ENCODE data around the gene P4HA3.

The P4HA3 gene

GRCh38 chr11:74299015-74299414 is 12.4 kb downstream of the P4HA3 start:
- TF ChIP-seq CTCF (IDR thresholded peaks at IDR 0.05; ENCODE audit: low read length, missing control alignments), result no peak
- DNase-seq (ENCODE audit: low read depth), result no peak
- no peak overlapping the region for H3K4me3 ChIP-seq (replicated peaks; ENCODE audit: low read depth, low read length)

- no peak for TF ChIP-seq CTCF (IDR thresholded peaks at IDR 0.05; ENCODE audit: low read length, missing control alignments)
- H3K4me3 ChIP-seq (replicated peaks; ENCODE audit: low read depth, low read length), result no peak overlapping the region
- DNase-seq (ENCODE audit: low read depth), result no peak
Measured at GRCh38 chr11:74297484-74297883, 14.0 kb downstream of the P4HA3 start.

- no peak overlapping the region for H3K4me3 ChIP-seq (replicated peaks; ENCODE audit: low read depth, low read length)
- TF ChIP-seq CTCF (IDR thresholded peaks at IDR 0.05; ENCODE audit: low read length, missing control alignments), result no peak
- DNase-seq (ENCODE audit: low read depth), result peak; percentile 73
Measured at GRCh38 chr11:74288911-74289310, 22.5 kb downstream of the P4HA3 start.

- peak; percentile 98 for DNase-seq (ENCODE audit: low read depth)
- TF ChIP-seq CTCF (IDR thresholded peaks at IDR 0.05; ENCODE audit: low read length, missing control alignments), result no peak
- no peak overlapping the region for H3K4me3 ChIP-seq (replicated peaks; ENCODE audit: low read depth, low read length)
Measured at GRCh38 chr11:74288161-74288560, 23.3 kb downstream of the P4HA3 start.

GRCh38 chr11:74284466-74284865 is 27.0 kb downstream of the P4HA3 start:
- DNase-seq (ENCODE audit: low read depth), result no peak
- TF ChIP-seq CTCF (IDR thresholded peaks at IDR 0.05; ENCODE audit: low read length, missing control alignments), result no peak
- H3K4me3 ChIP-seq (replicated peaks; ENCODE audit: low read depth, low read length), result no peak overlapping the region

GRCh38 chr11:74283580-74284180 is 27.8 kb downstream of the P4HA3 start:
- TF ChIP-seq CTCF (IDR thresholded peaks at IDR 0.05; ENCODE audit: low read length, missing control alignments), result no peak
- DNase-seq (ENCODE audit: low read depth), result no peak
- H3K4me3 ChIP-seq (replicated peaks; ENCODE audit: low read depth, low read length), result no peak overlapping the region

GRCh38 chr11:74282914-74283371 is 28.5 kb downstream of the P4HA3 start:
- DNase-seq (ENCODE audit: low read depth), result peak; percentile 35
- no peak for TF ChIP-seq CTCF (IDR thresholded peaks at IDR 0.05; ENCODE audit: low read length, missing control alignments)
- H3K4me3 ChIP-seq (replicated peaks; ENCODE audit: low read depth, low read length), result no peak overlapping the region
